Activated CD8-positive, alpha-beta memory T cell treated with anti-CD3 and anti-CD28 coated beads for 4 hours (primary cell): Measurements from ENCODE around the gene DNAAF6.

Source experiments
- DNase-seq, 2 donors: peaks; one replicate each; pipeline ENCODE4 v3.0.0-alpha.2; 2020; ENCODE audit warnings: low read depth in 2 of 2

The DNAAF6 gene

GRCh38 chrX:107293056-107293455 lies 86.6 kb downstream of the DNAAF6 start:
- DNase-seq, result no peak
